Right ventricle myocardium inferior (tissue), 1 donor: Measurements from ENCODE around the gene GLB1L. TPM values are rescaled to one million over a fixed set of nuclear protein-coding genes. Genes with fewer than 3 reads are reported as not detected.
"Not testable (repeated sequence)": the region's sequence is repeated elsewhere in the genome, so short reads cannot be mapped to it uniquely, and the experiment has no call there.

Experiments
- ATAC-seq: fragments of 200-7000 bp; cut with Tn5 transposase; one replicate; pipeline ENCODE4 v1.9.1; 2020; ENCODE audit warnings: mild to moderate bottlenecking, moderate library complexity
- DNase-seq: peaks from one replicate; pipeline ENCODE4 v3.0.0; 2021; ENCODE audit errors: missing footprints
- intact Hi-C: fragments of 100-400 bp; cut with DNase I; formaldehyde crosslinking; loops from one replicate; pipeline ENCODE4 v1.11.0; 2022
- total RNA-seq: library from RNA; stranded (reverse); fragmentation: NEBNext Ultra II Directional; extraction: Animal tissue kit (Norgen Biotek cat#: 25700); gene quantifications from one replicate; pipeline ENCODE4 v1.2.1, GENCODE V29; 2021
- donor health status: DM: no; HTN: yes; CAD: no; lungs with severe emphysema.

Gene GLB1L
- total RNA-seq, 1 donor from 2014 or later = 1.8 TPM

GRCh38 chr2:219215871-219216534 is 29.2 kb downstream of the GLB1L start:
- DNase-seq (no peak), ATAC-seq (no peak)
- intact Hi-C loops = no loop called here

GRCh38 chr2:219214786-219215185 is 30.5 kb downstream of the GLB1L start:
- no peak for ATAC-seq
- no peak for DNase-seq
- intact Hi-C loops = no loop called here

- ATAC-seq = no peak
- no peak for DNase-seq
- intact Hi-C loops = no loop called here
These were observed 31.1 kb downstream of the GLB1L start for GRCh38 chr2:219214141-219214540.

GRCh38 chr2:219213486-219214071 is 31.7 kb downstream of the GLB1L start:
- intact Hi-C loops = no loop called here
- DNase-seq (no peak), ATAC-seq (no peak)

- intact Hi-C loops = no loop called here
- ATAC-seq (no peak), DNase-seq (no peak)
These were observed 32.2 kb downstream of the GLB1L start for GRCh38 chr2:219213026-219213415.

- DNase-seq (no peak), ATAC-seq (no peak)
- intact Hi-C loops = no loop called here
These were observed 34.3 kb downstream of the GLB1L start for GRCh38 chr2:219210886-219211362.

GRCh38 chr2:219210196-219210885 is 34.9 kb downstream of the GLB1L start:
- DNase-seq = no peak
- intact Hi-C loops = no loop called here
- ATAC-seq = no peak

- ATAC-seq (no peak), DNase-seq (no peak)
- intact Hi-C loops = no loop called here
These were observed 35.7 kb downstream of the GLB1L start for GRCh38 chr2:219209236-219210195.

GRCh38 chr2:219207884-219208740 is 37.1 kb downstream of the GLB1L start:
- intact Hi-C loops = loop anchor here (2.0 kb wide), 2 partner anchors 21 to 31 kb away; partner anchors contain the start of genes ANKZF1, ATG9A and CNPPD1
- DNase-seq = no peak
- ATAC-seq = no peak

- peak; percentile 11 for ATAC-seq
- intact Hi-C loops = loop anchor here (2.0 kb wide), 2 partner anchors 21 to 31 kb away; partner anchors contain the start of genes ANKZF1, ATG9A and CNPPD1
These were observed 37.9 kb downstream of the GLB1L start for GRCh38 chr2:219207134-219207883.

GRCh38 chr2:219206328-219207133 is 38.7 kb downstream of the GLB1L start, which contains the start of gene ZFAND2B:
Gene ZFAND2B (plus strand): TSS chr2:219206782. CDS start chr2:219206988, 206 bp downstream.
- intact Hi-C loops = loop anchor here (1.0 to 2.0 kb wide), 3 partner anchors 22 to 73 kb away; partner anchors contain the start of genes ANKZF1, ATG9A, CNPPD1 and DNAJB2
- DNase-seq (peak; percentile 98), ATAC-seq (peak; percentile 98)

More at GRCh38 chr2:219207134-219207883, 37.9 kb downstream of the GLB1L start:
- no peak for DNase-seq

- ATAC-seq = no peak
- intact Hi-C loops = loop anchor here (1.0 to 2.0 kb wide), 3 partner anchors 23 to 73 kb away; partner anchors contain the start of genes ANKZF1, ATG9A, CNPPD1 and DNAJB2
- no peak for DNase-seq
These were observed 39.3 kb downstream of the GLB1L start for GRCh38 chr2:219205981-219206327.

GRCh38 chr2:219205165-219205538 is 40.1 kb downstream of the GLB1L start:
- DNase-seq = no peak
- no peak for ATAC-seq
- intact Hi-C loops = no loop called here

GRCh38 chr2:219204425-219205164 is 40.6 kb downstream of the GLB1L start:
- ATAC-seq (no peak), DNase-seq (no peak)
- intact Hi-C loops = no loop called here

GRCh38 chr2:219201331-219201730 is 43.9 kb downstream of the GLB1L start:
- ATAC-seq, DNase-seq, intact Hi-C loops: not testable (repeated sequence)
